Tibial nerve (tissue), 3 donors: Measurements from ENCODE around the gene KAZN.

ENCODE experiments used
- CTCF ChIP-seq, 5 experiments: fragments of 200-600 bp in 3 of 5; fragments of 450-650 bp in 2 of 5; sonication (generic) in 3 of 5; IDR thresholded peaks; one replicate each; pipeline ENCODE4 v1.5.1; 2016 to 2019; ENCODE audit warnings: antibody characterized with exemption in 5 of 5, mild to moderate bottlenecking in 3 of 5, moderate library complexity in 2 of 5
- POLR2A ChIP-seq, 2 donors: fragments of 450-650 bp; IDR thresholded peaks; one replicate each; pipeline ENCODE4 v1.6.1; 2017; ENCODE audit warnings: antibody characterized with exemption in 2 of 2, mild to moderate bottlenecking in 2 of 2, moderate library complexity in 2 of 2

DNA sequence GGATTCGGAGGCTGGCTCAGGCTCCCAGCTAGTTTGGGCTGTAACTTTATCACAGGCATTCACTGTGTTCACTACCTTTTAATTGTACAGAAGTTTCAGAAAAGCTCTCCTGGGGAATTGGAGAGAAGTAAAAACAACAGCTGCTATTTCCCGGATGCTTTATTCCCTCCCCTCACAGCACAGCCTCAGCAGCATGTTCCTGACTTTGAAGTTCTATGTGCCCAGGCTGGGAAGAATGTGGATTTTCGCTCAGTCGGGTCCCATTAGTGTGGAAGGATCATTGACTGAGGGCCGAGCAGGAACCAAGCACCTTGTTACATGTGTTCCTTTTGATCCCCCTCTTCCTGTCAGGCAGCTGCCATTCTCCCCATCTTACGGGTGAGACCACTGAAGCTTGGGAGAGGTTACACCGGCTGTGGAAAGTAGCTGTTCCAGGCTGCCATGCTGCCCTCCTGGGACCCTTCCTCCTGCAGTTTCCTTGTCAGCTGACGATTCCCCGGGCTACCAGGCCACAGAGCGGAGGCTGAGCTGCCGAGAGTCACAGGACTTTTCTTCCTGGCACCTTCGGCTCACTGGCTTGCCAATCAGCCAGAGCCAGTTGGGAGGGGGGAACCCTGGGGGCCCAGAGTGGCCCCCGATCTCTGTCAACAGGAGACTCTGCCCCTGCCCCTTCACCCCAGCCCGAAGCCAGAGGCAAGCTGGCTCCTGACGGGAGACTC lies 331.9 kb downstream of the KAZN start:
- TF ChIP-seq CTCF (IDR thresholded peaks at IDR 0.05) (no peak), POLR2A (IDR thresholded peaks at IDR 0.05) (no peak)
